Activated naive CD4-positive, alpha-beta T cell treated with anti-CD3 and anti-CD28 coated beads, Interleukin-2, amount 10 ng/mL, durations not matched to agents 7 days and 5 days (primary cell): ENCODE data around the gene MPL.

ENCODE experiments used
- CTCF ChIA-PET: fragments of 350-600 bp; sonication (Branson Sonifier 250); formaldehyde crosslinking; loops from one replicate; lab custom pipeline; 2021; ENCODE audit warnings: antibody characterized with exemption; lab: Charles Lee
- DNase-seq: peaks from one replicate; pipeline ENCODE4 v3.0.0-alpha.2; 2020
- H3K27ac Mint-ChIP-seq: one replicate; pipeline ENCODE4 v1.8.0; 2021; ENCODE audit warnings: mild to moderate bottlenecking, moderate library complexity, mixed read lengths
- H3K27me3 Mint-ChIP-seq: one replicate; pipeline ENCODE4 v1.8.0; 2021; ENCODE audit warnings: mild to moderate bottlenecking, mixed read lengths
- H3K36me3 Mint-ChIP-seq: one replicate; pipeline ENCODE4 v1.8.0; 2021; ENCODE audit warnings: mixed read lengths
- H3K4me1 Mint-ChIP-seq: one replicate; pipeline ENCODE4 v1.8.0; 2021; ENCODE audit warnings: mixed read lengths
- H3K4me3 Mint-ChIP-seq: one replicate; pipeline ENCODE4 v1.8.0; 2021; ENCODE audit warnings: mild to moderate bottlenecking, moderate library complexity, mixed read lengths
- H3K9me3 Mint-ChIP-seq: one replicate; pipeline ENCODE4 v1.8.0; 2021; ENCODE audit warnings: mixed read lengths

Gene MPL

GRCh38 chr1:43349594-43350306 is 12.1 kb downstream of the MPL start:
- H3K4me1 Mint-ChIP-seq, result peaks cover 15% of the 10 kb centered on the region
- H3K36me3 Mint-ChIP-seq, result peaks cover 2% of the 10 kb centered on the region
- peaks cover 15% of the 10 kb centered on the region for H3K27me3 Mint-ChIP-seq
- no peaks in the 10 kb centered on the region for H3K9me3 Mint-ChIP-seq
- H3K27ac Mint-ChIP-seq, result peak overlapping the region; percentile 82
- CTCF ChIA-PET, result no interaction called here
- H3K4me3 Mint-ChIP-seq, result peak overlapping the region; percentile 65
- no peak for DNase-seq

- Mint-ChIP-seq H3K36me3 (peaks cover 2% of the 10 kb centered on the region), H3K27ac (no peak overlapping the region)
These were observed 13.4 kb downstream of the MPL start for GRCh38 chr1:43350976-43351375.

GRCh38 chr1:43351421-43352350 is 14.1 kb downstream of the MPL start:
- Mint-ChIP-seq H3K27ac (no peak overlapping the region), H3K36me3 (peaks cover 2% of the 10 kb centered on the region), H3K4me1 (peaks cover 15% of the 10 kb centered on the region), H3K4me3 (no peak overlapping the region), H3K9me3 (no peaks in the 10 kb centered on the region), H3K27me3 (peaks cover 5% of the 10 kb centered on the region)
- CTCF ChIA-PET, result no interaction called here
- DNase-seq, result no peak

More at GRCh38 chr1:43350976-43351375, 13.4 kb downstream of the MPL start:
- CTCF ChIA-PET, result no interaction called here
- Mint-ChIP-seq H3K27me3 (peaks cover 11% of the 10 kb centered on the region), H3K9me3 (no peaks in the 10 kb centered on the region), H3K4me1 (peaks cover 15% of the 10 kb centered on the region), H3K4me3 (no peak overlapping the region)
- no peak for DNase-seq

- H3K4me1 Mint-ChIP-seq, result peaks cover 15% of the 10 kb centered on the region
- peaks cover 6% of the 10 kb centered on the region for H3K36me3 Mint-ChIP-seq
- no peaks in the 10 kb centered on the region for H3K9me3 Mint-ChIP-seq
- no peak for DNase-seq
- CTCF ChIA-PET, result no interaction called here
- H3K27ac Mint-ChIP-seq, result no peak overlapping the region
- no peaks in the 10 kb centered on the region for H3K27me3 Mint-ChIP-seq
- no peak overlapping the region for H3K4me3 Mint-ChIP-seq
These were observed 14.7 kb downstream of the MPL start for GRCh38 chr1:43352351-43352705.

GRCh38 chr1:43352881-43353280 is 15.3 kb downstream of the MPL start:
- Mint-ChIP-seq H3K4me1 (peaks cover 18% of the 10 kb centered on the region), H3K36me3 (peaks cover 6% of the 10 kb centered on the region), H3K27ac (no peak overlapping the region), H3K4me3 (no peak overlapping the region), H3K9me3 (no peaks in the 10 kb centered on the region), H3K27me3 (no peaks in the 10 kb centered on the region)
- CTCF ChIA-PET, result no interaction called here
- DNase-seq, result no peak

- CTCF ChIA-PET, result interaction anchor here (1.0 kb wide), 1 partner anchor 86 kb away, joined by 3 read pairs; no protein-coding TSS in a partner anchor
- Mint-ChIP-seq H3K4me3 (no peak overlapping the region), H3K4me1 (peaks cover 23% of the 10 kb centered on the region), H3K9me3 (no peaks in the 10 kb centered on the region), H3K27me3 (no peaks in the 10 kb centered on the region), H3K27ac (no peak overlapping the region), H3K36me3 (peaks cover 10% of the 10 kb centered on the region)
- no peak for DNase-seq
These were observed 16.9 kb downstream of the MPL start for GRCh38 chr1:43354471-43354870.

- no peaks in the 10 kb centered on the region for H3K9me3 Mint-ChIP-seq
- no peak overlapping the region for H3K27ac Mint-ChIP-seq
- peaks cover 23% of the 10 kb centered on the region for H3K4me1 Mint-ChIP-seq
- CTCF ChIA-PET, result no interaction called here
- DNase-seq, result no peak
- H3K36me3 Mint-ChIP-seq, result peaks cover 14% of the 10 kb centered on the region
- no peak overlapping the region for H3K4me3 Mint-ChIP-seq
- no peaks in the 10 kb centered on the region for H3K27me3 Mint-ChIP-seq
These were observed 17.3 kb downstream of the MPL start for GRCh38 chr1:43354936-43355335.

- Mint-ChIP-seq H3K9me3 (no peaks in the 10 kb centered on the region), H3K27ac (no peak overlapping the region), H3K4me1 (peaks cover 46% of the 10 kb centered on the region), H3K36me3 (peaks cover 36% of the 10 kb centered on the region), H3K4me3 (peak overlapping the region; percentile 95), H3K27me3 (no peaks in the 10 kb centered on the region)
- DNase-seq, result no peak
- CTCF ChIA-PET, result interaction anchor here (1.2 to 2.0 kb wide), 2 partner anchors 54 to 283 kb away, joined by 3 to 5 read pairs; no protein-coding TSS in a partner anchor
These were observed 19.6 kb downstream of the MPL start for GRCh38 chr1:43357251-43357650.

GRCh38 chr1:43358121-43358745 is 20.6 kb downstream of the MPL start:
- peaks cover 43% of the 10 kb centered on the region for H3K4me1 Mint-ChIP-seq
- peaks cover 39% of the 10 kb centered on the region for H3K36me3 Mint-ChIP-seq
- DNase-seq, result peak; percentile 51
- H3K4me3 Mint-ChIP-seq, result peak overlapping the region; percentile 95
- H3K27ac Mint-ChIP-seq, result peak overlapping the region; percentile 85
- no peaks in the 10 kb centered on the region for H3K9me3 Mint-ChIP-seq
- CTCF ChIA-PET, result interaction anchor here (0.8 to 2.0 kb wide), 10 partner anchors 10 to 284 kb away, joined by 3 to 16 read pairs (median 4); partner anchors contain the start of gene ELOVL1
- no peaks in the 10 kb centered on the region for H3K27me3 Mint-ChIP-seq

- peak; percentile 99 for DNase-seq
- Mint-ChIP-seq H3K4me1 (peaks cover 48% of the 10 kb centered on the region), H3K36me3 (peaks cover 42% of the 10 kb centered on the region), H3K27ac (peak within 1 kb of the TSS; percentile 85), H3K9me3 (no peaks in the 10 kb centered on the region), H3K27me3 (no peaks in the 10 kb centered on the region), H3K4me3 (peak within 1 kb of the TSS; percentile 95)
- CTCF ChIA-PET, result interaction anchor here (1.1 to 2.0 kb wide), 7 partner anchors 9 to 285 kb away, joined by 3 to 16 read pairs (median 5); partner anchors contain the start of gene ELOVL1
These were observed 21.4 kb downstream of the MPL start, which contains the start of gene CDC20 for GRCh38 chr1:43358746-43359693. CDC20 (plus strand) TSS chr1:43358981; CDS start chr1:43359216, 235 bp downstream.

GRCh38 chr1:43359696-43360095 is 22.1 kb downstream of the MPL start:
- Mint-ChIP-seq H3K36me3 (peaks cover 47% of the 10 kb centered on the region), H3K4me1 (peaks cover 55% of the 10 kb centered on the region), H3K27ac (peak overlapping the region; percentile 52), H3K27me3 (no peaks in the 10 kb centered on the region), H3K9me3 (no peaks in the 10 kb centered on the region), H3K4me3 (peak overlapping the region; percentile 95)
- CTCF ChIA-PET, result no interaction called here
- no peak for DNase-seq

GRCh38 chr1:43360616-43361015 is 23.0 kb downstream of the MPL start:
- Mint-ChIP-seq H3K4me3 (peak overlapping the region; percentile 95), H3K36me3 (peaks cover 55% of the 10 kb centered on the region), H3K4me1 (peaks cover 64% of the 10 kb centered on the region), H3K27me3 (no peaks in the 10 kb centered on the region), H3K9me3 (no peaks in the 10 kb centered on the region), H3K27ac (no peak overlapping the region)
- CTCF ChIA-PET, result no interaction called here
- no peak for DNase-seq

- no peak overlapping the region for H3K27ac Mint-ChIP-seq
- CTCF ChIA-PET, result no interaction called here
- no peak overlapping the region for H3K4me3 Mint-ChIP-seq
- no peaks in the 10 kb centered on the region for H3K9me3 Mint-ChIP-seq
- peaks cover 62% of the 10 kb centered on the region for H3K36me3 Mint-ChIP-seq
- DNase-seq, result no peak
- peaks cover 72% of the 10 kb centered on the region for H3K4me1 Mint-ChIP-seq
- H3K27me3 Mint-ChIP-seq, result no peaks in the 10 kb centered on the region
These were observed 25.8 kb downstream of the MPL start for GRCh38 chr1:43363283-43363934.
